K562 (cell line): ENCODE results near the gene DDHD1. TPM values are rescaled to one million over a fixed set of nuclear protein-coding genes. Genes with fewer than 3 reads are reported as not detected.

Source experiments
- ATAC-seq: fragments of 200-7000 bp; cut with Tn5 transposase; 3 replicates; pipeline ENCODE4 v1.9.1; 2020; ENCODE audit warnings: moderate library complexity
- BruUV-seq: library from RNA; stranded (reverse); fragments of 400-500 nt; replicated peaks from 2 replicates; lab custom pipeline; 2021; lab: Mats Ljungman, UMichigan
- CTCF ChIA-PET: fragments of 300-600 bp; formaldehyde crosslinking; extraction: SDS; loops from one replicate; lab custom pipeline; 2021; ENCODE audit warnings: low intra/inter-chr PET ratio; lab: Yijun Ruan, JAX
- POLR2A ChIA-PET: fragments of 300-600, 350-650 bp; sonication (Branson Sonifier 250); formaldehyde crosslinking; extraction: SDS; loops from one replicate; lab custom pipeline; 2021; ENCODE audit warnings: antibody characterized with exemption, inconsistent platforms; lab: Yijun Ruan, JAX
- DNase-seq, 4 experiments: peaks; one replicate each; pipeline versions ENCODE4 v3.0.0 to v3.0.0-alpha.2; 2011 to 2018; ENCODE audit warnings: low spot score in 3 of 4, mixed read lengths in 3 of 4; ENCODE audit errors: extremely low read depth in 1 of 4
- FAIRE-seq: peaks from 2 replicates; lab custom pipeline; 2011; peaks lifted over from hg19 to GRCh38; lab: Jason Lieb, UNC
- H2AFZ ChIP-seq: 2 replicates; pipeline ENCODE4 v1.6.0; 2011; ENCODE audit warnings: low read depth, low read length, control low read depth, inconsistent platforms
- H3K27ac ChIP-seq: fragments of 200-600 bp; 3 replicates; pipeline ENCODE4 v1.8.0; 2011; ENCODE audit warnings: low read depth, mild to moderate bottlenecking, control low read depth, inconsistent platforms, low read length, moderate library complexity, mixed read lengths; ENCODE audit errors: extremely low read depth
- H3K27me3 ChIP-seq, 2 experiments: fragments of 300-600 bp in 1 of 2; 2 replicates in 1 of 2; 3 replicates in 1 of 2; pipeline versions ENCODE4 v1.6.0 to v1.8.0; 2011; ENCODE audit warnings: inconsistent platforms in 2 of 2, low read length in 2 of 2, mild to moderate bottlenecking in 1 of 2, mixed read lengths in 1 of 2, moderate library complexity in 1 of 2; ENCODE audit not compliant: control insufficient read depth in 2 of 2, insufficient read depth in 2 of 2
- H3K36me3 ChIP-seq: fragments of 300-600 bp; 3 replicates; pipeline ENCODE4 v1.8.0; 2011; ENCODE audit warnings: mild to moderate bottlenecking, low read length, inconsistent platforms; ENCODE audit not compliant: control insufficient read depth, insufficient read depth
- H3K4me1 ChIP-seq, 2 experiments: fragments of 200-600 bp in 1 of 2; replicated peaks in 1 of 2; 2 replicates in 1 of 2; 3 replicates in 1 of 2; pipeline versions ENCODE4 v1.5.1 to v1.8.0; 2011; ENCODE audit warnings: inconsistent platforms in 2 of 2, low read length in 2 of 2, mild to moderate bottlenecking in 1 of 2, mixed read lengths in 1 of 2, moderate library complexity in 1 of 2; ENCODE audit not compliant: control insufficient read depth in 2 of 2, insufficient read depth in 2 of 2
- H3K4me2 ChIP-seq: 2 replicates; pipeline ENCODE4 v1.6.1; 2011; ENCODE audit warnings: low read length, control low read depth, inconsistent platforms, mixed read lengths; ENCODE audit not compliant: insufficient read depth
- H3K4me3 ChIP-seq: fragments of 200-600 bp; sonication (generic), shearing (Covaris generic); 2 replicates; pipeline ENCODE4 v1.5.1; 2016; ENCODE audit warnings: control low read depth, inconsistent platforms
- H3K79me2 ChIP-seq: fragments of 200-600 bp; 3 replicates; pipeline ENCODE4 v1.8.0; 2011; ENCODE audit warnings: low read length, inconsistent platforms; ENCODE audit not compliant: control insufficient read depth, insufficient read depth
- H3K9ac ChIP-seq, 2 experiments: 2 replicates each; pipeline versions ENCODE4 v1.6.0 to v1.6.1; 2011; ENCODE audit warnings: low read depth in 2 of 2, low read length in 2 of 2, control low read depth in 1 of 2, inconsistent platforms in 1 of 2, mild to moderate bottlenecking in 1 of 2, mixed read lengths in 1 of 2; ENCODE audit not compliant: insufficient read depth in 1 of 2
- H3K9me1 ChIP-seq: one replicate; pipeline ENCODE4 v1.6.0; 2011; ENCODE audit warnings: inconsistent platforms, mild to moderate bottlenecking, low read length, moderate library complexity; ENCODE audit not compliant: control insufficient read depth, insufficient read depth
- H3K9me3 ChIP-seq: replicated peaks from 2 replicates; pipeline ENCODE4 v1.5.1; 2011; ENCODE audit warnings: low read depth, low read length, inconsistent platforms; ENCODE audit not compliant: control insufficient read depth, insufficient read depth
- H4K20me1 ChIP-seq: replicated peaks from 2 replicates; pipeline ENCODE4 v1.6.1; 2011; ENCODE audit warnings: low read length, inconsistent platforms, mixed read lengths; ENCODE audit not compliant: control insufficient read depth, insufficient read depth
- CBX3 ChIP-seq, 2 experiments: IDR thresholded peaks; 1 replicate in 1 of 2; 2 replicates in 1 of 2; pipeline ENCODE4 v1.6.1; 2012; ENCODE audit warnings: inconsistent platforms in 2 of 2, low read length in 2 of 2, borderline replicate concordance in 1 of 2, control low read depth in 1 of 2
- MCM5 ChIP-seq: fragments of 450-650 bp; IDR thresholded peaks from 2 replicates; pipeline ENCODE4 v1.6.1; 2016; ENCODE audit warnings: low read depth
- RBM25 ChIP-seq: fragments of 200-400 bp; formaldehyde crosslinking; IDR thresholded peaks from 2 replicates; pipeline ENCODE4 v1.6.1; 2018; ENCODE audit warnings: low read length, low read depth, moderate library complexity; ENCODE audit not compliant: severe bottlenecking
- RHOXF2B ChIP-seq: fragments of 250-450 bp; sonication (Bioruptor Pico); conservative IDR thresholded peaks from 2 replicates; pipeline ENCODE4 v1.5.1; 2021
- SREBF1 ChIP-seq: fragments of 150-350 bp; IDR thresholded peaks from 2 replicates; pipeline ENCODE4 v1.6.1; 2014; ENCODE audit warnings: antibody characterized with exemption, low read depth, low read length, borderline replicate concordance
- TCF7L2 ChIP-seq: fragments of 150-350 bp; IDR thresholded peaks from 2 replicates; pipeline ENCODE4 v1.6.1; 2016; ENCODE audit warnings: low read depth, mild to moderate bottlenecking, low read length, moderate library complexity
- USF1 ChIP-seq: sonication (generic); formaldehyde crosslinking; IDR thresholded peaks from 2 replicates; pipeline ENCODE4 v1.9.0; 2022; ENCODE audit warnings: mild to moderate bottlenecking, missing genetic modification reagents
- ZNF3 ChIP-seq: fragments of 250-450 bp; sonication (Bioruptor Pico); IDR thresholded peaks from 2 replicates; pipeline ENCODE4 v1.5.0; 2021; ENCODE audit warnings: mild to moderate bottlenecking, moderate library complexity
- ZNF354B ChIP-seq: fragments of 250-450 bp; sonication (Bioruptor Pico); IDR thresholded peaks from 2 replicates; pipeline ENCODE4 v1.4.0; 2020
- ZNF507 ChIP-seq: conservative IDR thresholded peaks from 2 replicates; pipeline ENCODE4 v1.6.1; 2017; ENCODE audit warnings: missing genetic modification characterization, missing compliant biosample characterization
- in situ Hi-C: fragments of 300-500 bp; cut with MboI; formaldehyde crosslinking; loops from 4 replicates; pipeline ENCODE4 v1.15.0; 2018; ENCODE audit warnings: inconsistent platforms, mixed read lengths
- intact Hi-C: fragments of 100-400 bp; cut with micrococcal nuclease; formaldehyde crosslinking; loops from 2 replicates; pipeline ENCODE4 v1.14.2; 2022
- polyA plus RNA-seq, 8 experiments: library from polyadenylated mRNA; depleted of rRNA in 4 of 8; stranded (reverse) in 5 of 8; unstranded in 3 of 8; fragments of >200 nt; fragmentation: Nextera tagmentation in 2 of 8; fragmentation: Illumina TruSeq in 1 of 8; extraction: Ambion mirVana in 2 of 8; extraction: Trizol in 1 of 8; gene quantifications; 2 replicates each; pipeline versions ENCODE4 v1.2.1 to v1.2.3, GENCODE V29; 2011 to 2014; ENCODE audit warnings: inconsistent platforms in 1 of 8, missing spikeins in 1 of 8
- total RNA-seq, 7 experiments: library from RNA; depleted of rRNA in 6 of 7; stranded (reverse); fragments of >200 nt in 6 of 7; fragmentation: Illumina TruSeq in 2 of 7; extraction: Trizol in 2 of 7; gene quantifications; 2 replicates each; pipeline versions ENCODE4 v1.2.1 to v1.2.3, GENCODE V29; 2011 to 2021; ENCODE audit warnings: low replicate concordance in 1 of 7

Gene DDHD1
- total and polyA plus RNA-seq, 9 of the 15 experiments (the other 6 are each of a cell fraction or from before 2014, with no cell fraction given) = 1.2 to 12.3 (median 5.0) TPM

GRCh38 chr14:53140585-53140984 lies 12.5 kb downstream of the DDHD1 start:
- Histone ChIP-seq H3K36me3 (peaks cover 2% of the 10 kb centered on the region; the same call in 1 of the 3 replicates), H3K4me3 (no peak overlapping the region), H3K27me3 (no peaks in the 10 kb centered on the region), H4K20me1 (no peaks in the 10 kb centered on the region), H2AFZ (no peak overlapping the region), H3K9me3 (no peaks in the 10 kb centered on the region), H3K4me2 (no peak overlapping the region), H3K4me1 (no peaks in the 10 kb centered on the region; a peak in 1 of 5 replicates), H3K79me2 (peaks cover 61% of the 10 kb centered on the region), H3K27ac (no peak overlapping the region), H3K9me1 (no peaks in the 10 kb centered on the region), H3K9ac (no peak overlapping the region)
- POLR2A ChIA-PET = interaction anchor here (1.2 kb wide), 1 partner anchor 12 kb away, joined by 3 read pairs; the partner anchor contains the start of gene DDHD1
- intact Hi-C loops = no loop called here
- BruUV-seq = no TSS peak
- CTCF ChIA-PET = no interaction called here
- ATAC-seq = no peak
- FAIRE-seq = no peak
- no peak for DNase-seq
- TF ChIP-seq SREBF1 (no peak), ZNF507 (tag) (peak; percentile 100), USF1 (CRISPR knock-in tag) (no peak), RHOXF2B (CRISPR knock-in tag) (no peak), TCF7L2 (no peak), MCM5 (no peak), CBX3 (IDR thresholded peaks at IDR 0.05; ENCODE audit: borderline replicate concordance in 1 of 2, low read length in 2 of 2) (0 out of 3 replicates have a peak, but pooled peaks of 1 of the 2 experiments have one; percentile 17), RBM25 (peak; percentile 75), ZNF3 (CRISPR knock-in tag) (peak; percentile 35; the same call in 1 of the 2 replicates), ZNF354B (CRISPR knock-in tag) (peak; percentile 96)
- in situ Hi-C loops = no loop called here
